HEK293 (cell line): ENCODE data around the gene CALHM1.

Experiments
- CTCF ChIA-PET: fragments of 350-600 bp; formaldehyde crosslinking; extraction: SDS; loops from one replicate; lab custom pipeline; 2021; ENCODE audit warnings: antibody characterized with exemption; lab: Yijun Ruan, JAX
- POLR2A ChIA-PET: fragments of 300-600 bp; formaldehyde crosslinking; extraction: SDS; loops from one replicate; lab custom pipeline; 2020; ENCODE audit warnings: antibody characterized with exemption, inconsistent platforms; lab: Yijun Ruan, JAX
- H3K27ac ChIP-seq: fragments of 200-500 bp; sonication (Bioruptor generic); 2 replicates; pipeline ENCODE4 v1.5.1; 2014; ENCODE audit warnings: low read depth, low read length, control low read depth, inconsistent platforms; ENCODE audit errors: extremely low read depth
- H3K36me3 ChIP-seq, 2 experiments: fragments of 200-500 bp in 1 of 2; sonication (Bioruptor generic) in 1 of 2; 1 replicate in 1 of 2; 2 replicates in 1 of 2; pipeline ENCODE4 v1.5.1; 2014 to 2017; ENCODE audit warnings: inconsistent platforms in 2 of 2, low read length in 2 of 2; ENCODE audit not compliant: control insufficient read depth in 2 of 2, insufficient read depth in 1 of 2
- H3K4me1 ChIP-seq: fragments of 200-500 bp; sonication (Bioruptor generic); 2 replicates; pipeline ENCODE4 v1.5.1; 2014; ENCODE audit warnings: mild to moderate bottlenecking, low read length, inconsistent platforms; ENCODE audit not compliant: control insufficient read depth, insufficient read depth
- H3K4me3 ChIP-seq: 2 replicates; pipeline ENCODE4 v1.5.1; 2011; ENCODE audit warnings: low read depth, mild to moderate bottlenecking, control low read depth, low read length, moderate library complexity
- H3K9me3 ChIP-seq: fragments of 200-500 bp; sonication (Bioruptor generic); 2 replicates; pipeline ENCODE4 v1.5.1; 2014; ENCODE audit warnings: low read depth, low read length, inconsistent platforms; ENCODE audit not compliant: control insufficient read depth, insufficient read depth
- BCL6B ChIP-seq: fragments of 450-650 bp; formaldehyde crosslinking; IDR thresholded peaks from 2 replicates; pipeline ENCODE4 v1.5.1; 2017; ENCODE audit warnings: missing biosample characterization, missing genetic modification characterization
- GLI4 ChIP-seq: fragments of 450-650 bp; formaldehyde crosslinking; IDR thresholded peaks from 2 replicates; pipeline ENCODE4 v1.5.1; 2016; ENCODE audit warnings: missing biosample characterization, missing genetic modification characterization
- SCRT1 ChIP-seq: fragments of 450-650 bp; formaldehyde crosslinking; IDR thresholded peaks from 2 replicates; pipeline ENCODE4 v1.5.1; 2016; ENCODE audit warnings: missing biosample characterization, missing genetic modification characterization, borderline replicate concordance
- ZFP41 ChIP-seq: fragments of 450-650 bp; formaldehyde crosslinking; IDR thresholded peaks from 2 replicates; pipeline ENCODE4 v1.5.1; 2016; ENCODE audit warnings: missing biosample characterization, missing genetic modification characterization, borderline replicate concordance
- ZNF132 ChIP-seq: fragments of 450-650 bp; formaldehyde crosslinking; IDR thresholded peaks from 2 replicates; pipeline ENCODE4 v1.5.1; 2017; ENCODE audit warnings: missing biosample characterization, missing genetic modification characterization, borderline replicate concordance
- ZNF140 ChIP-seq: fragments of 450-650 bp; formaldehyde crosslinking; IDR thresholded peaks from 2 replicates; pipeline ENCODE4 v1.5.1; 2016; ENCODE audit warnings: missing biosample characterization, missing genetic modification characterization
- ZNF19 ChIP-seq: fragments of 450-650 bp; formaldehyde crosslinking; IDR thresholded peaks from 2 replicates; pipeline ENCODE4; 2016; ENCODE audit warnings: missing biosample characterization, missing genetic modification characterization, low read depth
- ZNF394 ChIP-seq: fragments of 450-650 bp; formaldehyde crosslinking; IDR thresholded peaks from 2 replicates; pipeline ENCODE4 v1.5.1; 2016; ENCODE audit warnings: missing biosample characterization, missing genetic modification characterization, mild to moderate bottlenecking, moderate library complexity, borderline replicate concordance
- ZNF416 ChIP-seq: fragments of 450-650 bp; formaldehyde crosslinking; IDR thresholded peaks from 2 replicates; pipeline ENCODE4 v1.5.1; 2016; ENCODE audit warnings: missing biosample characterization, missing genetic modification characterization
- ZNF558 ChIP-seq: fragments of 450-650 bp; formaldehyde crosslinking; IDR thresholded peaks from 2 replicates; pipeline ENCODE4 v1.5.1; 2016; ENCODE audit warnings: missing biosample characterization, missing genetic modification characterization
- ZNF561 ChIP-seq: fragments of 450-650 bp; IDR thresholded peaks from 2 replicates; pipeline ENCODE4 v1.5.1; 2018; ENCODE audit warnings: missing biosample characterization, missing genetic modification characterization, borderline replicate concordance
- ZNF600 ChIP-seq: fragments of 450-650 bp; formaldehyde crosslinking; IDR thresholded peaks from 2 replicates; pipeline ENCODE4 v1.5.1; 2016; ENCODE audit warnings: missing biosample characterization, missing genetic modification characterization
- ZNF747 ChIP-seq: fragments of 450-650 bp; formaldehyde crosslinking; IDR thresholded peaks from 2 replicates; pipeline ENCODE4 v1.5.1; 2016; ENCODE audit warnings: missing biosample characterization, missing genetic modification characterization
- ZSCAN16 ChIP-seq: fragments of 450-650 bp; formaldehyde crosslinking; IDR thresholded peaks from 2 replicates; pipeline ENCODE4 v1.5.1; 2016; ENCODE audit warnings: missing biosample characterization, missing genetic modification characterization
- TF ChIP-seq, protein P1 (sequence below): fragments of 450-650 bp; formaldehyde crosslinking; IDR thresholded peaks from 2 replicates; pipeline ENCODE4 v1.5.1; 2016; ENCODE audit warnings: missing biosample characterization, missing genetic modification characterization, low read depth
- TF ChIP-seq, protein P2 (sequence below): fragments of 450-650 bp; formaldehyde crosslinking; IDR thresholded peaks from 2 replicates; pipeline ENCODE4 v1.5.1; 2016; ENCODE audit warnings: missing biosample characterization, missing genetic modification characterization, borderline replicate concordance
- TF ChIP-seq, protein P3 (sequence below): fragments of 450-650 bp; formaldehyde crosslinking; IDR thresholded peaks from 2 replicates; pipeline ENCODE4 v1.5.1; 2016; ENCODE audit warnings: missing biosample characterization, missing genetic modification characterization

Gene CALHM1

GRCh38 chr10:103433858-103434257 is 24.8 kb downstream of the CALHM1 start (continued):
- TF ChIP-seq, protein P1, sequence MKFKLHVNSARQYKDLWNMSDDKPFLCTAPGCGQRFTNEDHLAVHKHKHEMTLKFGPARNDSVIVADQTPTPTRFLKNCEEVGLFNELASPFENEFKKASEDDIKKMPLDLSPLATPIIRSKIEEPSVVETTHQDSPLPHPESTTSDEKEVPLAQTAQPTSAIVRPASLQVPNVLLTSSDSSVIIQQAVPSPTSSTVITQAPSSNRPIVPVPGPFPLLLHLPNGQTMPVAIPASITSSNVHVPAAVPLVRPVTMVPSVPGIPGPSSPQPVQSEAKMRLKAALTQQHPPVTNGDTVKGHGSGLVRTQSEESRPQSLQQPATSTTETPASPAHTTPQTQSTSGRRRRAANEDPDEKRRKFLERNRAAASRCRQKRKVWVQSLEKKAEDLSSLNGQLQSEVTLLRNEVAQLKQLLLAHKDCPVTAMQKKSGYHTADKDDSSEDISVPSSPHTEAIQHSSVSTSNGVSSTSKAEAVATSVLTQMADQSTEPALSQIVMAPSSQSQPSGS = no peak
- TF ChIP-seq ZNF394 (tag by site-specific recombination) (no peak), ZNF747 (tag by site-specific recombination) (no peak)

- Histone ChIP-seq H3K4me1 (no peaks in the 10 kb centered on the region), H3K27ac (no peak overlapping the region), H3K4me3 (no peak overlapping the region), H3K36me3 (peaks cover 46 to 93% of the 10 kb centered on the region in 2 experiments), H3K9me3 (no peaks in the 10 kb centered on the region)
- ChIA-PET CTCF (interaction anchor here (0.7 to 1.0 kb wide), 3 partner anchors 47 to 131 kb away, joined by 3 read pairs; partner anchors contain the start of gene CALHM3), POLR2A (no interaction called here)
- TF ChIP-seq ZNF558 (tag by site-specific recombination) (no peak), ZFP41 (tag by site-specific recombination) (no peak), ZNF140 (tag by site-specific recombination) (no peak)
These were observed 26.8 kb downstream of the CALHM1 start for GRCh38 chr10:103431902-103432301.

- Histone ChIP-seq H3K4me3 (no peak overlapping the region), H3K27ac (no peak overlapping the region), H3K36me3 (peaks cover 47 to 92% of the 10 kb centered on the region in 2 experiments), H3K4me1 (no peaks in the 10 kb centered on the region), H3K9me3 (no peaks in the 10 kb centered on the region)
- ChIA-PET POLR2A (no interaction called here), CTCF (interaction anchor here (0.7 kb wide), 1 partner anchor 135 kb away, joined by 3 read pairs; no protein-coding TSS in a partner anchor)
- no peak for TF ChIP-seq ZNF416 (tag by site-specific recombination)
- TF ChIP-seq ZFP41 (tag by site-specific recombination) = no peak
- no peak for TF ChIP-seq ZNF600 (tag by site-specific recombination)
- no peak for TF ChIP-seq ZSCAN16 (tag by site-specific recombination)
- no peak for TF ChIP-seq BCL6B
- TF ChIP-seq SCRT1 (tag by site-specific recombination) = no peak
- TF ChIP-seq ZNF132 (tag by site-specific recombination) = no peak
These were observed 29.1 kb downstream of the CALHM1 start for GRCh38 chr10:103429647-103430046.

- TF ChIP-seq ZNF19 (tag by site-specific recombination) = no peak
- TF ChIP-seq, protein P2, sequence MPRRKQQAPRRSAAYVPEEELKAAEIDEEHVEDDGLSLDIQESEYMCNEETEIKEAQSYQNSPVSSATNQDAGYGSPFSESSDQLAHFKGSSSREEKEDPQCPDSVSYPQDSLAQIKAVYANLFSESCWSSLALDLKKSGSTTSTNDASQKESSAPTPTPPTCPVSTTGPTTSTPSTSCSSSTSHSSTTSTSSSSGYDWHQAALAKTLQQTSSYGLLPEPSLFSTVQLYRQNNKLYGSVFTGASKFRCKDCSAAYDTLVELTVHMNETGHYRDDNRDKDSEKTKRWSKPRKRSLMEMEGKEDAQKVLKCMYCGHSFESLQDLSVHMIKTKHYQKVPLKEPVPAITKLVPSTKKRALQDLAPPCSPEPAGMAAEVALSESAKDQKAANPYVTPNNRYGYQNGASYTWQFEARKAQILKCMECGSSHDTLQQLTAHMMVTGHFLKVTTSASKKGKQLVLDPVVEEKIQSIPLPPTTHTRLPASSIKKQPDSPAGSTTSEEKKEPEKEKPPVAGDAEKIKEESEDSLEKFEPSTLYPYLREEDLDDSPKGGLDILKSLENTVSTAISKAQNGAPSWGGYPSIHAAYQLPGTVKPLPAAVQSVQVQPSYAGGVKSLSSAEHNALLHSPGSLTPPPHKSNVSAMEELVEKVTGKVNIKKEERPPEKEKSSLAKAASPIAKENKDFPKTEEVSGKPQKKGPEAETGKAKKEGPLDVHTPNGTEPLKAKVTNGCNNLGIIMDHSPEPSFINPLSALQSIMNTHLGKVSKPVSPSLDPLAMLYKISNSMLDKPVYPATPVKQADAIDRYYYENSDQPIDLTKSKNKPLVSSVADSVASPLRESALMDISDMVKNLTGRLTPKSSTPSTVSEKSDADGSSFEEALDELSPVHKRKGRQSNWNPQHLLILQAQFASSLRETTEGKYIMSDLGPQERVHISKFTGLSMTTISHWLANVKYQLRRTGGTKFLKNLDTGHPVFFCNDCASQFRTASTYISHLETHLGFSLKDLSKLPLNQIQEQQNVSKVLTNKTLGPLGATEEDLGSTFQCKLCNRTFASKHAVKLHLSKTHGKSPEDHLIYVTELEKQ (tag by site-specific recombination) = no peak
- no peak for TF ChIP-seq GLI4 (tag by site-specific recombination)
- TF ChIP-seq ZNF561 (tag by site-specific recombination) = no peak
- TF ChIP-seq, protein P3, sequence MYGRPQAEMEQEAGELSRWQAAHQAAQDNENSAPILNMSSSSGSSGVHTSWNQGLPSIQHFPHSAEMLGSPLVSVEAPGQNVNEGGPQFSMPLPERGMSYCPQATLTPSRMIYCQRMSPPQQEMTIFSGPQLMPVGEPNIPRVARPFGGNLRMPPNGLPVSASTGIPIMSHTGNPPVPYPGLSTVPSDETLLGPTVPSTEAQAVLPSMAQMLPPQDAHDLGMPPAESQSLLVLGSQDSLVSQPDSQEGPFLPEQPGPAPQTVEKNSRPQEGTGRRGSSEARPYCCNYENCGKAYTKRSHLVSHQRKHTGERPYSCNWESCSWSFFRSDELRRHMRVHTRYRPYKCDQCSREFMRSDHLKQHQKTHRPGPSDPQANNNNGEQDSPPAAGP (tag by site-specific recombination) = no peak
- no peak overlapping the region for H3K27ac ChIP-seq
- H3K4me3 ChIP-seq = no peak overlapping the region
- peaks cover 47 to 92% of the 10 kb centered on the region in 2 experiments for H3K36me3 ChIP-seq
- H3K9me3 ChIP-seq = no peaks in the 10 kb centered on the region
- ChIA-PET POLR2A (no interaction called here), CTCF (interaction anchor here (1.0 kb wide), 1 partner anchor 13 kb away, joined by 3 read pairs; no protein-coding TSS in a partner anchor)
- no peaks in the 10 kb centered on the region for H3K4me1 ChIP-seq
These were observed 29.6 kb downstream of the CALHM1 start for GRCh38 chr10:103428989-103429643.
